HepG2 (cell line): Measurements from ENCODE around the gene MICAL3. TPM values are rescaled to one million over a fixed set of nuclear protein-coding genes. Genes with fewer than 3 reads are reported as not detected.

ENCODE experiments used
- ATAC-seq: fragments of 200-7000 bp; cut with Tn5 transposase; 3 replicates; pipeline ENCODE4 v1.9.1; 2020; ENCODE audit warnings: mild to moderate bottlenecking, moderate library complexity
- BruUV-seq: library from RNA; stranded (reverse); fragments of 400-500 nt; replicated peaks from 2 replicates; lab custom pipeline; 2021; lab: Mats Ljungman, UMichigan
- CTCF ChIA-PET: fragments of 300-600 bp; formaldehyde crosslinking; extraction: SDS; loops from one replicate; lab custom pipeline; 2021; ENCODE audit warnings: low total read pairs, inconsistent platforms, low intra/inter-chr PET ratio; lab: Yijun Ruan, JAX
- POLR2A ChIA-PET: fragments of 350-600 bp; sonication (Branson Sonifier 250); formaldehyde crosslinking; loops from one replicate; lab custom pipeline; 2020; ENCODE audit warnings: antibody characterized with exemption, inconsistent platforms; lab: Yijun Ruan, JAX
- DNase-seq: peaks from one replicate; pipeline ENCODE4 v3.0.0-alpha.2; 2015; ENCODE audit warnings: low spot score
- FAIRE-seq: peaks from 3 replicates; lab custom pipeline; 2011; peaks lifted over from hg19 to GRCh38; lab: Jason Lieb, UNC
- H2AFZ ChIP-seq: one replicate; pipeline ENCODE4 v1.6.1; 2011; ENCODE audit warnings: low read length, inconsistent platforms
- H3K27ac ChIP-seq: fragments of 300-600 bp; 3 replicates; pipeline ENCODE4 v1.8.0; 2011; ENCODE audit warnings: mixed run types, mild to moderate bottlenecking, mixed read lengths, low read length, inconsistent platforms; ENCODE audit not compliant: insufficient read depth; ENCODE audit errors: extremely low read length
- H3K27me3 ChIP-seq, 2 experiments: fragments of 200-600 bp in 1 of 2; 2 replicates in 1 of 2; 3 replicates in 1 of 2; pipeline versions ENCODE4 v1.6.0 to v1.8.0; 2011; ENCODE audit warnings: low read length in 2 of 2, mild to moderate bottlenecking in 2 of 2, moderate library complexity in 2 of 2, inconsistent platforms in 1 of 2; ENCODE audit not compliant: insufficient read depth in 2 of 2, control insufficient read depth in 1 of 2
- H3K36me3 ChIP-seq, 2 experiments: fragments of 200-600 bp in 1 of 2; replicated peaks in 1 of 2; 2 replicates in 1 of 2; 3 replicates in 1 of 2; pipeline versions ENCODE4 v1.5.1 to v1.8.0; 2011; ENCODE audit warnings: low read length in 2 of 2, inconsistent platforms in 1 of 2; ENCODE audit not compliant: insufficient read depth in 2 of 2, control insufficient read depth in 1 of 2
- H3K4me1 ChIP-seq: 2 replicates; pipeline ENCODE4 v1.5.1; 2012; ENCODE audit warnings: low read length, inconsistent platforms; ENCODE audit not compliant: insufficient read depth
- H3K4me2 ChIP-seq: 2 replicates; pipeline ENCODE4 v1.6.0; 2011; ENCODE audit warnings: low read depth, low read length, inconsistent platforms
- H3K4me3 ChIP-seq, 3 experiments: fragments of 200-600 bp in 1 of 3; sonication (generic), shearing (Covaris generic) in 1 of 3; replicated peaks in 1 of 3; 2 replicates each; pipeline ENCODE4 v1.5.1; 2011 to 2016; ENCODE audit warnings: low read length in 3 of 3, inconsistent platforms in 2 of 3, low read depth in 2 of 3, mild to moderate bottlenecking in 2 of 3, control low read depth in 1 of 3, mixed read lengths in 1 of 3; ENCODE audit not compliant: insufficient read depth in 1 of 3
- H3K79me2 ChIP-seq: one replicate; pipeline ENCODE4 v1.6.1; 2011; ENCODE audit warnings: low read length, inconsistent platforms; ENCODE audit not compliant: insufficient read depth
- H3K9ac ChIP-seq: 2 replicates; pipeline ENCODE4 v1.6.0; 2011; ENCODE audit warnings: mild to moderate bottlenecking, low read depth, low read length, inconsistent platforms; ENCODE audit not compliant: insufficient read depth
- H3K9me3 ChIP-seq: 2 replicates; pipeline ENCODE4 v1.5.1; 2012; ENCODE audit warnings: mild to moderate bottlenecking, low read length
- H4K20me1 ChIP-seq: 2 replicates; pipeline ENCODE4 v1.6.0; 2011; ENCODE audit warnings: inconsistent platforms, mild to moderate bottlenecking, low read length, moderate library complexity; ENCODE audit not compliant: insufficient read depth
- HDAC2 ChIP-seq: sonication (generic); formaldehyde crosslinking; IDR thresholded peaks from 2 replicates; pipeline ENCODE4 v1.4.0; 2020; ENCODE audit warnings: missing genetic modification reagents
- HMG20A ChIP-seq: IDR thresholded peaks from 2 replicates; pipeline ENCODE4 v1.6.1; 2016; ENCODE audit warnings: borderline replicate concordance
- MED13 ChIP-seq: sonication (generic); formaldehyde crosslinking; IDR thresholded peaks from 2 replicates; pipeline ENCODE4 v1.5.0; 2020; ENCODE audit warnings: missing genetic modification reagents
- NR2F6 ChIP-seq, 2 experiments: IDR thresholded peaks; 2 replicates each; pipeline ENCODE4 v1.6.1; 2016; ENCODE audit warnings: antibody characterized with exemption in 1 of 2, mild to moderate bottlenecking in 1 of 2
- REL ChIP-seq: sonication (generic); formaldehyde crosslinking; conservative IDR thresholded peaks from 2 replicates; pipeline ENCODE4 v1.8.0; 2022; ENCODE audit warnings: mild to moderate bottlenecking, missing genetic modification reagents, moderate library complexity
- ZNF296 ChIP-seq: sonication (generic); formaldehyde crosslinking; conservative IDR thresholded peaks from 2 replicates; pipeline ENCODE4 v1.5.0; 2020; ENCODE audit warnings: mild to moderate bottlenecking, missing genetic modification reagents
- ZNF879 ChIP-seq: sonication (generic); formaldehyde crosslinking; IDR thresholded peaks from 2 replicates; pipeline ENCODE4 v1.8.1; 2023; ENCODE audit warnings: missing genetic modification reagents
- WGBS: methylation state at CpG from one replicate; pipeline ENCODE4 v1.1.6; 2017; ENCODE audit warnings: low lambda C conversion rate; 5-methylcytosine and 5-hydroxymethylcytosine counted together
- in situ Hi-C: cut with HindIII; loops from 2 replicates; pipeline ENCODE4 v1.10.0; 2017; ENCODE audit warnings: low pct_unique_long_range_greater_than_20kb; ENCODE audit not compliant: extremely low pct_ligation_motif_present
- intact Hi-C: fragments of 100-400 bp; cut with micrococcal nuclease; formaldehyde crosslinking; loops from one replicate; pipeline ENCODE4 v1.10.0; 2022; ENCODE audit not compliant: unreplicated experiment
- polyA plus RNA-seq, 8 experiments: library from polyadenylated mRNA; depleted of rRNA in 3 of 8; stranded (reverse) in 7 of 8; unstranded in 1 of 8; fragments of >200 nt; fragmentation: Illumina TruSeq in 4 of 8; extraction: Trizol in 4 of 8; gene quantifications; 2 replicates each; pipeline versions ENCODE4 v1.2.1 to v1.2.3, GENCODE V29; 2011 to 2016; ENCODE audit warnings: low read depth in 4 of 8, missing spikeins in 1 of 8, mixed read lengths in 1 of 8; ENCODE audit not compliant: insufficient read depth in 1 of 8
- total RNA-seq, 5 experiments: library from RNA; depleted of rRNA; stranded (reverse); fragments of >200 nt; fragmentation: Illumina TruSeq; extraction: Trizol; gene quantifications; 2 replicates each; pipeline ENCODE4 v1.2.3, GENCODE V29; 2016; ENCODE audit warnings: low read depth in 1 of 5
- TF ChIP-seq, protein P1 (sequence below): fragments of 450-650 bp; IDR thresholded peaks from 2 replicates; pipeline ENCODE4 v1.6.1; 2016
- TF ChIP-seq, protein P2 (sequence below): sonication (generic); formaldehyde crosslinking; IDR thresholded peaks from 2 replicates; pipeline ENCODE4 v1.5.1; 2020; ENCODE audit warnings: missing genetic modification reagents, mild to moderate bottlenecking, borderline replicate concordance
- TF ChIP-seq, protein P3 (sequence below): sonication (generic); formaldehyde crosslinking; IDR thresholded peaks from 2 replicates; pipeline ENCODE4 v1.8.0; 2022; ENCODE audit warnings: missing genetic modification reagents, low read depth, mild to moderate bottlenecking, borderline replicate concordance

Gene MICAL3
- total and polyA plus RNA-seq, 2 of the 13 experiments (the other 11 are each of a cell fraction or from before 2014, with no cell fraction given) = 5.3 to 12.5 TPM

DNA sequence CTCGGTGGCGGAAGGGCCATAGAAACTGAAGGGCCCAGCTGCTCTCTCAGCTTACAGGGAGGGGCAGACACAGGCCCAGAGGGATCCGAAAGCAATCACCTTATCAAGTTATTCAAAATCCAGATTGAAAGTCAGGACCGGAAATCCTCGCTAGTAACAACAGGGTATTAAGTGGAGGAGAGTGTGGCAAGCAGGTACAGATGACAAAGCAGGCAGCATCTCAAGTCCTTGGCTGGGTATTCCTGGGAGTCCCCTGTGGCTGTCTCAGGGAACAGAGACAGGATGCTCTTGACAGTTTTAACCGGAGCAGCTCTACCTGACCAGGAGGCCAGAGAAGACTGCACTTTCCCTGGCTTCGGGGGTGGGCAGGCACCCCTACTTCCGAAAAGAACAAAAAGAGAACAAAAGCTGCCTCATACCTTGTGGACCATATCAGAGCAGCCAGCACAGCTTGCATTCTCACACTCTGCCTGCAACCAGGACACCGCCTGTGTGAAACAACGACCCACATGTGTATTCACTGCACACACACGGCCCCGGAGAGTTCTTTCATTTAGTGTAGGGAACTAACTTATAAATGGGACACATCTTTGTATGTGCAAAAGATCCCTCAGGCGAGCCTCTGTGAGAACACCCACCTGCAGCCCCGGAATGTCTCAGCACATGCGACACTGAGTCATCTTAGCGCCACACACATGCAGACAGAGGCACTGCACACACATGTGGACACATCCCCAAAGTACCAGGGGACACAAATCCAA lies 78.3 kb downstream of the MICAL3 start:
- no peak overlapping the region for H2AFZ ChIP-seq
- H3K79me2 ChIP-seq = peaks cover 62% of the 10 kb centered on the region
- in situ Hi-C loops = no loop called here
- no peak overlapping the region for H3K4me2 ChIP-seq
- peaks cover 0 to 2% of the 10 kb centered on the region in 2 experiments; a peak in 2 of 5 replicates for H3K36me3 ChIP-seq
- DNase-seq (no peak), ATAC-seq (no peak)
- TF ChIP-seq HDAC2 (CRISPR knock-in tag) (no peak), NR2F6 (IDR thresholded peaks at IDR 0.05) (no peak), NR2F6 (CRISPR knock-in tag; IDR thresholded peaks at IDR 0.05) (no peak), ZNF879 (CRISPR knock-in tag) (no peak)
- TF ChIP-seq, protein P1, sequence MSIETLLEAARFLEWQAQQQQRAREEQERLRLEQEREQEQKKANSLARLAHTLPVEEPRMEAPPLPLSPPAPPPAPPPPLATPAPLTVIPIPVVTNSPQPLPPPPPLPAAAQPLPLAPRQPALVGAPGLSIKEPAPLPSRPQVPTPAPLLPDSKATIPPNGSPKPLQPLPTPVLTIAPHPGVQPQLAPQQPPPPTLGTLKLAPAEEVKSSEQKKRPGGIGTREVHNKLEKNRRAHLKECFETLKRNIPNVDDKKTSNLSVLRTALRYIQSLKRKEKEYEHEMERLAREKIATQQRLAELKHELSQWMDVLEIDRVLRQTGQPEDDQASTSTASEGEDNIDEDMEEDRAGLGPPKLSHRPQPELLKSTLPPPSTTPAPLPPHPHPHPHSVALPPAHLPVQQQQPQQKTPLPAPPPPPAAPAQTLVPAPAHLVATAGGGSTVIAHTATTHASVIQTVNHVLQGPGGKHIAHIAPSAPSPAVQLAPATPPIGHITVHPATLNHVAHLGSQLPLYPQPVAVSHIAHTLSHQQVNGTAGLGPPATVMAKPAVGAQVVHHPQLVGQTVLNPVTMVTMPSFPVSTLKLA = peak; percentile 31; the same call in 1 of the 2 replicates
- TF ChIP-seq, all 625 proteins: peak for 1
- Histone ChIP-seq H3K27me3 (no peaks in the 10 kb centered on the region), H3K4me1 (peaks cover 32% of the 10 kb centered on the region), H3K4me3 (no peak overlapping the region), H4K20me1 (no peaks in the 10 kb centered on the region), H3K9ac (no peak overlapping the region), H3K27ac (no peak overlapping the region), H3K9me3 (no peaks in the 10 kb centered on the region)
- intact Hi-C loops = no loop called here
- ChIA-PET POLR2A (no interaction called here), CTCF (no interaction called here)
- 93% methylated on average over 13 of the region's 16 CpGs for WGBS
- BruUV-seq = no TSS peak
- FAIRE-seq = no peak

DNA sequence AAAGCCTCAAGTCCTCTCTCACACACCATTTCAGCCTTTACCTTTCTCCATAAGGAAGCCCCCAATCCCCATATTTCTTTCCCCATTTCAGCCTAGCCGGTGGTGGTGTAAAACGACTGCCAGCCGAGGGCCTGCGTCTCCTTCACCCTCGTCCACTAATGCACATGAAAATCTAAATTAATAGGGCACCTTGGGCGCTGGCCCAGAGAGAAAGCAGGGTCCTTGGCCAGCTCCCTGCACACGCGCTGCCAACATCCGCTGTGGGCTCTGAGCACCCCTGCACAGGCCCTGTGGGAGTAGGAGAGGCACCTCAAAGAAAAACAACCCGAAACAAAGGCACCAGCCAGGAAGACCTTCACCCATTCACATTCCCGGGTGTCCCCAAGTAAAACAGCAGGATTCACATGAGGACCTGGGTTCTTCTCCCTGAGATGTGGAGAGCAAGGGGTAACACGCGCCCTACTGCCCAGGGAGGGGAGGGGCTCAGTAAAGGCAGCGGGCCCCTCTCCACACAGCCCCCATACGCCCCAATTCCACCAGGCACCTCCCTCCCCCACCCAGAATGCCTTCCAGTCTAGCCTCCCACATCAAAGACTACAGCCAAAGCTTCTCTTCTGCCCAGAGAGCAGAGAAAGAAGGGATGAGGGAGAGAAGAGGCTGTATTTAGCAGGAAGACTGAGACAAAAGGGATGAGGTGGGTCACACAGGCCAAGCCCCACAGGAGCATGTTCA lies 79.0 kb downstream of the MICAL3 start:
- no peak overlapping the region for H3K4me2 ChIP-seq
- no peak overlapping the region for H3K9ac ChIP-seq
- ATAC-seq (no peak), FAIRE-seq (no peak), DNase-seq (no peak)
- H3K27me3 ChIP-seq = no peaks in the 10 kb centered on the region
- peaks cover 0 to 2% of the 10 kb centered on the region in 2 experiments; a peak in 2 of 5 replicates for H3K36me3 ChIP-seq
- ChIA-PET POLR2A (no interaction called here), CTCF (no interaction called here)
- BruUV-seq = no TSS peak
- no peaks in the 10 kb centered on the region; the same call in 1 of the 2 replicates for H4K20me1 ChIP-seq
- WGBS = 95% methylated on average over 13 of the region's 15 CpGs
- TF ChIP-seq, protein P2, sequence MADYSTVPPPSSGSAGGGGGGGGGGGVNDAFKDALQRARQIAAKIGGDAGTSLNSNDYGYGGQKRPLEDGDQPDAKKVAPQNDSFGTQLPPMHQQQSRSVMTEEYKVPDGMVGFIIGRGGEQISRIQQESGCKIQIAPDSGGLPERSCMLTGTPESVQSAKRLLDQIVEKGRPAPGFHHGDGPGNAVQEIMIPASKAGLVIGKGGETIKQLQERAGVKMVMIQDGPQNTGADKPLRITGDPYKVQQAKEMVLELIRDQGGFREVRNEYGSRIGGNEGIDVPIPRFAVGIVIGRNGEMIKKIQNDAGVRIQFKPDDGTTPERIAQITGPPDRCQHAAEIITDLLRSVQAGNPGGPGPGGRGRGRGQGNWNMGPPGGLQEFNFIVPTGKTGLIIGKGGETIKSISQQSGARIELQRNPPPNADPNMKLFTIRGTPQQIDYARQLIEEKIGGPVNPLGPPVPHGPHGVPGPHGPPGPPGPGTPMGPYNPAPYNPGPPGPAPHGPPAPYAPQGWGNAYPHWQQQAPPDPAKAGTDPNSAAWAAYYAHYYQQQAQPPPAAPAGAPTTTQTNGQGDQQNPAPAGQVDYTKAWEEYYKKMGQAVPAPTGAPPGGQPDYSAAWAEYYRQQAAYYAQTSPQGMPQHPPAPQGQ (CRISPR knock-in tag) = no peak
- TF ChIP-seq ZNF296 (CRISPR knock-in tag) = no peak
- no peak for TF ChIP-seq HMG20A (CRISPR knock-in tag)
- TF ChIP-seq MED13 = no peak
- TF ChIP-seq, protein P3, sequence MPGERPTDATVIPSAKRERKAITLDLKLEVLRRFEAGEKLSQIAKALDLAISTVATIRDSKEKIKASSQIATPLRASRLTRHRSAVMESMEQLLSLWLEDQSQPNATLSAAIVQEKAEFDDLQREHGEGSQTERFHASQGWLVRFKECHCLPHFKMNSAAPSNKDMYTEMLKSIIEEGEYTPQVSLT (CRISPR knock-in tag) = no peak
- TF ChIP-seq REL = no peak
- H2AFZ ChIP-seq = no peak overlapping the region
- H3K4me1 ChIP-seq = peaks cover 26% of the 10 kb centered on the region
- H3K79me2 ChIP-seq = peaks cover 60% of the 10 kb centered on the region
- no peak overlapping the region for H3K4me3 ChIP-seq
- H3K9me3 ChIP-seq = no peaks in the 10 kb centered on the region
- intact Hi-C loops (no loop called here), in situ Hi-C loops (no loop called here)
- H3K27ac ChIP-seq = no peak overlapping the region
